Myocyte (in vitro differentiated cells): ENCODE data around the gene HIGD2A. TPM values are rescaled to one million over a fixed set of nuclear protein-coding genes. Genes with fewer than 3 reads are reported as not detected.

Source experiments
- DNase-seq: peaks from one replicate; pipeline ENCODE4 v3.0.0-alpha.2; 2012; ENCODE audit warnings: low read depth
- total RNA-seq: library from RNA; depleted of rRNA; stranded (reverse); fragments of >200 nt; gene quantifications from 2 replicates; pipeline ENCODE4 v1.2.3, GENCODE V29; 2014

Gene HIGD2A
- total RNA-seq, 1 donor from 2014 or later = 125 TPM

DNA sequence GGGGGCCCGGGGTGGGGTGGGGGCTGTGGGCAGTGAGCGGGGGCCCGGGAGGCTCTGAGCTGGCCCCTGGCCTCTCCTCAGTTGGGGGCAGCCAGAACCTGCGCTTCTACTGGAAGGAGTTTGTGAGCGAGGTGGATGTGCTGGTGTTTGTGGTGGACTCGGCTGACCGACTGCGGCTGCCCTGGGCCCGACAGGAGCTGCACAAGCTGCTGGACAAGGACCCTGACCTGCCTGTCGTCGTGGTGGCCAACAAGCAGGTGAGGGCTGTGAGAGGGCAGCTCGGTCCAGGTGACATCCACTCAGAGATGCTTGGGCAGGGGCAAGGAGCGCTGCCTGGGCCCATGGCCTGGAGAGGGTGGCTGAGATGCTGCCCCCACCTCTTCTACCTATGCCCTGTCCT lies 19.8 kb upstream of the HIGD2A start:
- no peak for DNase-seq

DNA sequence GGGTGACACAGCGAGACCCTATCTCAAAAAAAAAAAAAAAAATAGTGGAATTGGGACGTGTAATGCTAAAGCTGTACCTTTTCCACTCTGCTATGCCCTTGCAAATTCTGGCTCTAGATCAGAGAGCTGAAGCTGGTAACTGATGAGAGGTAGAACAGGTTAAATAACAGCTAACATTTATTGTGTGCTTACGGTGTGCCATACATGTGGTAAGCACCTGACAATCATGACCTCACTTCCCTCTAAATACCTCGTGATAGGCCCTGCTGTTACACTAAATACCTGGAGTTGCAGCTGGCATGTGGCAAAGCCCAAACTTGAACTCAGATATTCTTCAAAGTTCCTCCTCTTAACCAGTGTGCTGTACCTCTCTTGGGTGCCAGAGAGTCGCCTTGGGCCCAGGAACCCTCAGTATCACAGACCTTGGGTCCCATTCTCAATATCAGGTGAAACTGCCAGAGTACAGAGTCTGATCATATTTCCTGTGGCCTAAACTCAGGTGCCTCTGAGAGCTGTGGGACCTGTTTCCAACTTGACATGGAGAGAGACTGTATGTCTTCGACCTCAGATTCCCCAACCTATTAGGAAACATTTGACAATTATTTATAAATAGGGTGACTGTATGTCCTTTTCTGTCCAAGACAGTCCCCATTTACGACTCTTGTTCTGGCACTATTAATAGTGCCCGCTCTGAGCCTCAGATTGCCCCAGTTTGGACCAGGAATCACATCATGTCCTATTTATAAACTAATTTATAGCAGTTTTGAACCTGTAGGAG lies 18.4 kb upstream of the HIGD2A start:
- no peak for DNase-seq

DNA sequence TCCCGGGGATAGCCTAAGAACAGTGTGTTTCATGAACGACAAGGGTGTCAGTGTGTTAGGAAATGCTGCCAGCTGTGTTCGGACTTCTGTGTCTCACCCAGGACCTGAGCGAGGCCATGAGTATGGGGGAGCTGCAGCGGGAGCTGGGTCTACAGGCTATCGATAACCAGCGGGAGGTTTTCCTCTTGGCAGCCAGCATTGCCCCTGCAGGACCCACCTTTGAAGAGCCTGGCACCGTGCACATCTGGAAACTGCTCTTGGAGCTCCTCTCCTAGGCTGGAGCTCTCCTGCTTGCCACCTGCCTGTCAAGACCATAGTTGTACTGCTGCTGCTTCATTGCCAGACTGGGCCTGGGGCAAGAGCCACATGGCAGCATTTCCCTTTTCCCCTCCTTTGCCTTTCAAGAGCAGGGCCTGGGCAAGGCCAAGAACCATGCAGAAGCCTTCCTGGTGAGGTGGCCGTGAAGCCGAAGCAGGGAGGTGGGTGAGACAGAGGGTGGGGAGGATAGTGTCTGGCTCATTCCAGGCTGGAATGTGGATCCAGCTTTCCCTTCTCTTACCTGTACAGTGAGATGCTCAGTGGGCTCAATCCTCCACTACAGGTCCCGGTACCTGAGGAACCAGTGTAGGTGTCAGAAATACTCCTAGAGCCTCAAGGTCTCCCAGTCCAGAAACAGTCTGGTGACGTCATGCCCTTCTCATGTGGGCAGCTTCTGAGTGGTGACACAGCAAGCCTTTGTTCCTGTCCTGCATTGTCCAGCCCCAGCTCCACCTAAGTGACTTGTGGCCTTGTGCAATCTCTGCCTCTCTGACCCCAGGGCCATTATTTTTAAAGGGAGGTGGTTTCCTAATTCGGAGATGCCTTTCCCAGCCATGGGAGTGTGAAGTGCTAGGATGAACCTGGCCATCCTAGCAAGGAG lies 16.7 kb upstream of the HIGD2A start:
- DNase-seq = peak; percentile 30

DNA sequence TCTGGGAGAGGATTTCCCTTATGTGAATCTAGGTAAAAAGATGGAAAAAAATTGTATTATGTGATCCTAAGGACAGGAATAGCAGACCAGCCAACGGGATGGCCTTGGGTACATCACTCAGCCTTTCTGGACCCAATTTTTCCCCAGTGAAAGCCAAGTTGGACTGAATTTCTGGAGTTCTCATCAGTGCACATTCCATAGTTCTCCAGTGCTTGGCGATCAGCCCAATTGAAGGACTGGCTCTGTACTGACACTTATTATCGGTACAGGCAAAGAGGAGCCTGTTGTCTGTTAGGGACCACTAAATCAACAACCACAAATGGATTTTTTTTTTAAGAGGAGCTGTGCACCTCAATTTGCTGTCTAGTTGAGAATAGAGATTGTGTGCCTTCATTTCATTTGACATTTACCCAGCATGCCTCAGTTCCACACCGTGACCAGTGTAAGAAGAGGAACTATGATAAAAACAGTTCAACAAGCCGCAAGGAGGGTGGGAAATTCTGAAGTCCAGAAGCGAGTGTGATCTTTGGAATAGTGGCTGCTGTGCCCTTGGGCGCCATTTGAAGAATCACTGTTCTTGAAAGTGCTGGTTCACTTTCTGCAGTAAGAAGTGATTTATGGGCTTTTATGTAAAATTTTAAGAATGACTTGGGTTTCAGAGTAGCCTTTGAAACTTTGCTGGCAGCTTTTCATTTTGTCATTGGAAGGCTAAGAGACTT lies 15.3 kb upstream of the HIGD2A start:
- no peak for DNase-seq

DNA sequence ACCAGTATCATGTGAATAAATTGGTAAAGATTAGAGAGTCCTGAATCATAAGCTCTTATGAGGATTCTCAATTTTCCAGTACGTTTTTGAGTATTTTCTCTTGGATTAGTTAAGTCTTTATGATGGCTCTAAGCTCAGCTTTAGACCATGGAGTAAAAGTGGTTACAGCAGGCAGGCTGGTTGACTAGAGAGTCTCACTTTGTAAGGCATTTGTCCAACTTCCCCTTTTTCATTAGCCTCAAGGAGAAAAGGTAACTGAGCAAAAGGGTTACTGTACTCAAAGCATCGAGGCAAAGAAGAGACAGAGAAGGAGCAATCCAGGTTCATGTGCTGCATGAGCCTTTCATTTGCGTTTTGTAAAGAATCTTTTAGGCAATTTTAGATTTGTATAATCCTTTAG lies 8.7 kb upstream of the HIGD2A start:
- DNase-seq = no peak

DNA sequence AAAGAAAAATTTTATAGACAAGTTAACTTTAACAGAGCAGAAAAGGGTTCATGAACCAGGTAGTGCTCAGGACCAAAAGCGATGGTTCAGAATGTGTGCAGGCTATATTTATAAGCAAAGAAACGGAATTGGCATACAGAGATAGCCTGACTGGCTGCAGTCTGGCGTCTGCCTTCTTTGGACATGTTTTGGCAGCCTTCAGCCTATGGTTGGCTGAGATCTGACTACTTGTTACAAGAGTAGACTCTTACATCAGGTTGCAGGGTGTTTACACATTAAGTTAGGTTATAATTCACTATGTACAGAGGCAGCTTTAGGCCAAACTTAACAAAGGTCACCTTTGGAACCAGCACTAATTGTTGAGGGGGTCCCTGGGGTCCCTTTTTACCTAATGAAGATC lies 7.1 kb upstream of the HIGD2A start:
- DNase-seq = no peak

DNA sequence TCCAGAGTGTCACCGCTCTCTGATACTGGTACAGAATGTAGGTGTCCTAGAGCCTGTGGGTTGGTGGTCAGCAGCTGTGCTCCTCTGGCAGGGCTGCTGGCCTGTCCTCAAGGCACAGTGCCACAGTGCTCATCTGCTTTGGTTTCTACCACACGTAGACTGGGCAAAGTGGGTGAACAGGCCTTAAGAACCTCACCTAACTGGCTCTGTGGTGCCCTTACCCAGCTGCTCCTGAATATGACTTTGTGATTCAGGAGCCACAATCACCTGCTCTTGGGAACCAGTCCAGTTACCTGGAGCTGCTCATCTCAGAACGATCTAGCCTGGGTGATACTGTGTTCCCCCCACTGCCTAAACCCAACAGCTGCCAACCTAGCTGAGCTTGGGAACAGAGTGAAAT lies 6.6 kb upstream of the HIGD2A start:
- DNase-seq = peak; percentile 18

DNA sequence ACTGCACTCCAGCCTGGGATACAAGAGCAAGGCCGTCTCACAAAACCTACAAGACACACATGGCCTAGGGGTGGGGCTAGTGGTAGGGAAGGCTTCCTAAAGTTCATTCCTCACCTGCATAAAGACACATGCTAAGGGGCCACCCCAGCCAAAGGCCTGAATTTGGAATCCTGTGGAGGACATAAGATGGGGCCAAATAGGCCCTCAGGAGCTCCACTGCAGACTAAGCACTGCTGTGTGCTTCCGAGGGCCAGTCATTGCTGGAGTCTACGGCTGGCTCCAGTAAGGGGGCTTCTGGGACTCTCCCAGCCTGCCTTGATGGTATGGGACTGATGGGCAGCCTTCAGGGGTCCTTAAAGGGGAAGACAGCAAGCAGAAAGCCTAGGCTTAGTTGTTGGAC lies 5.8 kb upstream of the HIGD2A start:
- DNase-seq = no peak

DNA sequence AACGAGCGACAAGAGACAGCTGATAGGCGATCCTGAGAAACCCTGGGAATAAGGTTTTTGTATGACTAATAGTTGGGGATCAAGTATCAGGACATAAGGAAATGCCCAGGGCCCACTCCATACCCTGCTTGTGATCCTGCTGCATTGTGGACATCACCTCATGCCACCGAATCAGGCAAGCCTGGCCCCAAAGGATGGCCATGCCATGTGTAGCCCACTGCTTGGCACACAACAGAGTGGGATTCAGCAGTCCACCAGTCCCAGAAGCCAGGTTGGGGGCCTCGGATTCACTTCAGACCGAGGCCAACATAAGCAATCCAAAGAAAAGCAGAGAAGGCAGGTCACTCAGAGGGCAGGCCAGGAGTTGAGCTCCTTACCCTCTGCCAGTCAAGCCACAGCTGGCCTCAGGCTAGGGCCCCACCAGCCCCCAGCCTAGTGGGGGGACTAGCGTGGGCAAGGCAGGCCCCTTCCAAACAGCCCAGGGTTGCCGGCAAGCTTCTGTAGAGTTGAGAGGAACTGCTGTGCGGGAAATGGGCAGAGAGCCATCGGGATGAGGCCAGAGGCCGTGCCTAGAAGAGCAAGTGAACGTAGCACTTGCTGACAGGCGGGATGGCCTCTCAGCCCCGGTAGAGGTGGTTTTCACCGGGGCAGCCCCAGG lies 5.2 kb upstream of the HIGD2A start:
- DNase-seq = no peak

DNA sequence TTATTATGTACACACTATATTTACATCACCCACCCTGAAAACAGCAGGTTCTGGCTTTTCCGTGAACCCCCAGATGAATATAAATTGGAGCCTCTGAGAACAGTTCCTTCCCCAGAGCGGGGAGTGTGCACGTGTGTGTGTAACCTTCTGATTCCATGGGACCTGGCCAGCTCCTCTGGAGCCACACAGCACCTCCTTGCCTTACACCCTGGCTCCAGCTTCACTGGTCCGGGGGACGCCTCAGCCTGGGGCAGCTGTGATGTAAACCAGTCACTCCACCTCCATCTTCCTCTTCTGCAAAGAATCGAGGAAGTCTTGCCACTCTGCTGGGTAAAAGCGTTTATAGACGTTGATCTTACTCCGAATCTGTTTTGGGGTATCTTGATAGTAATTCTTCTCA lies 4.6 kb upstream of the HIGD2A start:
- DNase-seq = no peak

DNA sequence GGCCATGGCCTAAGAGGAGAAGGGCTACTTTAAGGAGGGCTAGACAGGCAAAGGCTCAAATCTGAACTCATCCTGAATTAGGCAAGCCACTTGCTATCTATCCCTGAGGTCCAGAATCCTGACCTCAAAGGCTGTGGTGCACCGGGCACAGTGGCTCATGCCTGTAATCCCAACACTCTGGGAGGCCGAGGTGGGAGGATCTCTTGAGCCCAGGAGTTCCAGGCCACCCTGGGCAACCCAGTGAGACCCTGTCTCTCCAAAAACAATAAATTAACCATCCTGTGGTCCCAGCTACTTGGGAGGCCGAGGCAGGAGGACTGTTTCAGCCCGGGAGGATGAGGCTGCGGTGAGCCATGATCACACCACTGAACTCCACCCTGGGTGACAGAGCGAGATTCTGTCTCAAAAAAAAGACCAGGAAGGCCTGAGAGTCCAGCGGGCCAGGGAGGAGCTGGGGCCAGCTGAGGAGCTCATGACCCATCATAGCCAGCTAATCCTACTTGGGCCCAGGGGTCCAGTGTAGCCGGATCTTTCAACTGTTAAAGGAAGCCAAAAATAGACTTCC lies 4.1 kb upstream of the HIGD2A start:
- no peak for DNase-seq

DNA sequence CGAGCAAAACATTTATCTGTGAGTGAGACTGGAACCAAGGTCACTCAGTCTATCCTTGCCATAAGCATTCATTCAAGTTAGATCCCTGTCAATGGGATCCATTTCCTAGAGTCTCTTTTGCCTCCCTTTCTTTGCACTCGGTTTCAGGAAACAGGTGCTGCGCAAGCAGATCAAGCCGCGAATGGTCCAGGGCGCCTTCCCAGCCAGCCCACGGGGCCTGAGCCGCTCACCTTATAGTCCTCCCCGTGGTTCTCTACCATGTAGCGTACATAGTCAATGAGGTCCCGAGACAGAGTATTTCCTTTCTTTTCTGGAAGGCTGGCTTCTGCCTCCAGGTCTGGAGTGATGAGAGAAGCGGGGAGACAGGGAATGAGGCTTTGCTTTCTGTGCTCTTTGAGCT lies 3.6 kb upstream of the HIGD2A start:
- DNase-seq = no peak

DNA sequence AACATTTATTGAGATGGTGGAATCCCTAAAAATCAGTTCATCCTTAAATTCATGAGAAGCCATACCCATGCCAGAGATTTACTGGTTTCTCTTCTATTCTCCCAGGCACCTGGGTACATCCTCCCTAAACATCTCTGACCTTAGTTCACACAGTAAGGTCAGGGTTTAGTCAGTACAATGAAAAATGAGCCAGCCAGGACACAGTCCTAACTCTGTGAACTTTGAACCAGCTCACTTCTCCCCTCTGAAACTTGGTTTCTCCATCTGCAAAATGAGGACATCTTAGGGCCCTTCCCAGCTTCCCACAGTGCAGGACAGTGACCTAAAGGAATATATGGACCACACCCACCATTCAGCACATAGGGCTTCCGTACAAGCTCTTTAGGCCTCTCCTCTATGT lies 2.1 kb upstream of the HIGD2A start:
- no peak for DNase-seq

DNA sequence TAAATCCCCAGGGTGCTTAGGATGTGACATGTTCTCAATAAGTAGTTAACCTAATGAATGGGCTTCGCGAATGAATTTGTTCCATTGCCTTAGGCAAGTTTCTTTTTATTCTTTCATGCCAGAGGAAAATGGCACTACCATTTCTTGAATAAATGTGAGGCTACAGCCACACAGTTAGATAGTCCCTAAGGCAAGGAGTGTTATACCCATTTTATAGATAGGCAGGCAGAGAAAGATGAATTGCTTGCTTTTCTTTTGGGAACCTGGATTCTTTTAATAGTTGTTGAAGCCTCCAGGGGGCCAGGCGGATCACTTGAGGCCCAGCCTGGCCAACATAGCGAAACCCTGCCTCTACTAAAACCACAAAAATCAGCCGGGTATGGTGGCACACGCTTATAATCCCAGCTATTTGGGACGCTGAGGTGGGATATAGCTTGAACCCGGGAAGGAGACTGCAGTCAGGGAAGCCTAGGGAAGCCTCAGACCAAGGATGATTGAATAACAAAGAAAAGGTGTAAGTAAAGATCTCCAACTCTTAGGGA lies 1.1 kb upstream of the HIGD2A start:
- DNase-seq = peak; percentile 25

DNA sequence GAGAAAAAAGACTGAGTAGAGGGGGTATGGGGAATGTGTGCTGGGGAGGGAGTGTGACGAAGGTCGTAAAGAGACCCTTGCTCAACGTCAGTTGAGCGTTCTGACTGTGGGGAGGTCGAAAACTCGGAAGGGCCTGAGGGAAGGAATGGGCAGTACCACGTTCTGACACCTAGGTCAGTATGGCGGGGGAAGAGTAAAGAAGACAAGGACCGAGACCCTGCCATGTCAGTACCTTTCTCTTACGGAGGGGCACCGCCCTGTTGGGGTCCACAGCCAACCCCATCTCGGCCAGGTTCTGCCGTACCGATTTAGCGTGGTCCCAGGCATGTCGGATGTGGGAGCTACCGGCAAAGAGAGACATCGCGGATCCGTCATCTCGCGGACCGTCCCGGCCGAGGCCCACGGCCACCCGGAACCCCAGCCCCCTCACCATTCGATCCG lies 528 bp upstream of the HIGD2A start:
- DNase-seq = peak; percentile 48

DNA sequence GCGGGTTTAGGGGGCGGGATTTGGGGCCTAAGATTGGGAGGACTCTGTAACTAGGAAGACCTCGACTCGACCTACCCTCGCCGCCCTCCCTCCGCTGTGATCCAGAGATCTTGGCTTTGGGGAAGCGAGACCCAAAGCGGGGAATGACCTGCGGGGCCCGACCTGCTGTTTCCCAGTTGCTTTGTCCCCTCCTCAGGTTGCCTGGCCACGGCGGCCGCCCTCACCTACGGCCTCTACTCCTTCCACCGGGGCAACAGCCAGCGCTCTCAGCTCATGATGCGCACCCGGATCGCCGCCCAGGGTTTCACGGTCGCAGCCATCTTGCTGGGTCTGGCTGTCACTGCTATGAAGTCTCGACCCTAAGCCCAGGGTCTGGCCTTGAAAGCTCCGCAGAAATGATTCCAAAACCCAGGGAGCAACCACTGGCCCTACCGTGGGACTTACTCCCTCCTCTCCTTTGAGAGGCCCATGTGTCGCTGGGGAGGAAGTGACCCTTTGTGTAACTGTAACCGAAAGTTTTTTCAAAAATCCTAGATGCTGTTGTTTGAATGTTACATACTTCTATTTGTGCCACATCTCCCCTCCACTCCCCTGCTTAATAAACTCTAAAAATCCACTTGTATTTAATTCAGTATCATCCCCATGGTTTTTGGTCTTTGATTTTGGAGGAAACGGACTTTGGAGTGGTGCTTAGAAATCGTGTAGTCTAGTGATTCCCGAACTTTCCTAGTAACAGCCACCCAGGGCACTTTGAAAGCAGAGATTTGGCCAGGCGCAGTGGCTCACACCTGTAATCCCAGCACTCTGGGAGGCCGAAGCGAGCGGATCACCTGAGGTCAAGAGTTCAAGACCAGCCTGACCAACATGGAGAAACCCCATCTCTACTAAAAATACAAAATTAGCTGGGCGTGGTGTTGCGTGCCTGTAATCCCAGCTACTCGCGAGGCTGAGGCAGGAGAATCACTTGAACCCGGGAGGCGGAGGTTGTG lies 878 bp downstream of the HIGD2A start:
- no peak for DNase-seq

DNA sequence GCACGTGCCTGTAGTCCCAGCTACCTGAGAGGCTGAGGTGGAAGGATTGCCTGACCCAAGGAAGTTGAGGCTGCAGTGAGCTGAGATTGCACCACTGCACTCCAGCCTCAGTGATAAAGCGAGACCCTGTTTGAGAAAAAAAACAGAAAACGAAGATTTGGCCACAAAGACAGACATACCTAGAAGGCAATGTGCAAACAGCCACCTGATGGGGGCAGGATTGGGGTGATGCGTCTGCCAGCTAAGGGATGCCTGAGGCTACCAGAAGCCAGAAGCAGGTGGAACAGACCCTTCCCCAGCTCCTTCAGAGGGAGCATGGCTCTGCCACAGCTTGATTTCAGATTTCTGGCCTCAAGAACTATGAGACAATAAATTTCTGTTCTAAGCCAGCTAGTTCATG lies 2.9 kb downstream of the HIGD2A start:
- no peak for DNase-seq

DNA sequence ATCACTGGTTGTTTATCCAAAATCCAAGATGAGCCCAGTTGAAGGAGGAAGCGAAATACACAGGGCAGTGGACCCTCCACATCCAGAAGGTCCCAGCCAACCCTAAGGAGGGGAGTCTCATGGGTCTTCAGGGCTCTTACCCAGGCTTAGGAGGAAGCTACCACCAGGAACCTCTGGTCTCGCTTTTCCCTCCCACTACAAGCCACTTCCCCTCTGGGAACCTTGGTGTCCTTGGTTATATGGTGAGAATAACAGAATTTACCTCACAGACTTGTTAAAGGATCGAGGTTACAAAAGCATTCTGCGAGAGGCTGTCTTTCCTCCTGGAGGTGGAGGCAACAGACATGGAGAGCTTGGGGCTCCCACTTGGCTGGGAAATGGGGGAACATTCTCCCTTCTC lies 3.4 kb downstream of the HIGD2A start:
- DNase-seq = no peak

DNA sequence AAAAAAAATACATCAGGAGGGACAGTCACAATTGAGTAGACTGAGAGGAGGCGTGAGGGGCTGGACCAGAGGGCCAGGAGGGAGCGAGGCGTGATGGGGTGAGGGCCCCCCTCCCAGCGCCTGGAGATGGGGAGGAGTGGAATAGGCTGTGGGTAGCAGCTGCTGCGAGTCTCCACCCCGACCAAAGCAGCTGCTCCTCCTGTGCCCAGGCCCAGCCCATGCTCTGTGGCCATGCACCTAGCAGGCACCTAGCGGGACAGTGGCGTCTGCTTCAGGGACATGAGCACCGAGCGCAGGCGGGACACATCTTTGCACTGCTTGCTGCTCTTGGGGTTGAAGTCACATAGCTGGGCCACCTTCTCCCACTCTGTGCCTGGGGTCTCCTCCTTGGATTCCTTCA lies 4.0 kb downstream of the HIGD2A start:
- DNase-seq = peak; percentile 34
